Epithelial cell of proximal tubule (primary cell): ENCODE results near the gene LAMTOR5. TPM values are rescaled to one million over a fixed set of nuclear protein-coding genes. Genes with fewer than 3 reads are reported as not detected.

Experiments used
- DNase-seq: peaks from one replicate; pipeline ENCODE4 v3.0.0-alpha.2; 2011; ENCODE audit warnings: low read depth
- H3K4me3 ChIP-seq: 2 replicates; pipeline ENCODE4 v1.5.1; 2011; ENCODE audit warnings: low read depth, mild to moderate bottlenecking, low read length
- total RNA-seq: library from RNA; depleted of rRNA; stranded (reverse); fragments of >200 nt; gene quantifications from 2 replicates; pipeline ENCODE4 v1.2.3, GENCODE V29; 2015
- TF ChIP-seq, protein P1 (sequence below): conservative IDR thresholded peaks from 2 replicates; pipeline ENCODE4 v1.5.1; 2012; ENCODE audit warnings: low read depth, mild to moderate bottlenecking, low read length

LAMTOR5 gene
- total RNA-seq, 1 donor from 2014 or later, result 206 TPM

DNA sequence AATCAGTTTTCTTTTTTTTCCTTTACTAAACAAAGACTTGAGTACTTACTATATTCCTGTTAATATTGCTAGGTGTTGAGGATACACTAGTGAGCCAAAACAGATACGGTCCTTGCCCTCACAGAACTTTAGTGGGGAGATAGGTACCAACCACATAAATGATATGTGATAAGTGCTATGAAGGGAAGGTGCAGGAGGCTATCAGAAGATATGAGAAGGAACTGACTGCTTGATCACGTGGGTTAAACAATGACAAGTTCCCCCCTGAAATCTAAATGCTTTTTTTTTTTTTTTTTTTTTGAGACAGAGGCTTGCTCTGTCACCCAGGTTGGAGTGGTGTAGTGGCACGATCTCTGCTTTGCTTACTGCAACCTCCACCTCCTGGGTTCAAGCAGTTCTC lies 43.3 kb downstream of the LAMTOR5 start:
- no peak overlapping the region for H3K4me3 ChIP-seq
- no peak for DNase-seq
- TF ChIP-seq, protein P1, sequence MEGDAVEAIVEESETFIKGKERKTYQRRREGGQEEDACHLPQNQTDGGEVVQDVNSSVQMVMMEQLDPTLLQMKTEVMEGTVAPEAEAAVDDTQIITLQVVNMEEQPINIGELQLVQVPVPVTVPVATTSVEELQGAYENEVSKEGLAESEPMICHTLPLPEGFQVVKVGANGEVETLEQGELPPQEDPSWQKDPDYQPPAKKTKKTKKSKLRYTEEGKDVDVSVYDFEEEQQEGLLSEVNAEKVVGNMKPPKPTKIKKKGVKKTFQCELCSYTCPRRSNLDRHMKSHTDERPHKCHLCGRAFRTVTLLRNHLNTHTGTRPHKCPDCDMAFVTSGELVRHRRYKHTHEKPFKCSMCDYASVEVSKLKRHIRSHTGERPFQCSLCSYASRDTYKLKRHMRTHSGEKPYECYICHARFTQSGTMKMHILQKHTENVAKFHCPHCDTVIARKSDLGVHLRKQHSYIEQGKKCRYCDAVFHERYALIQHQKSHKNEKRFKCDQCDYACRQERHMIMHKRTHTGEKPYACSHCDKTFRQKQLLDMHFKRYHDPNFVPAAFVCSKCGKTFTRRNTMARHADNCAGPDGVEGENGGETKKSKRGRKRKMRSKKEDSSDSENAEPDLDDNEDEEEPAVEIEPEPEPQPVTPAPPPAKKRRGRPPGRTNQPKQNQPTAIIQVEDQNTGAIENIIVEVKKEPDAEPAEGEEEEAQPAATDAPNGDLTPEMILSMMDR, result no peak

DNA sequence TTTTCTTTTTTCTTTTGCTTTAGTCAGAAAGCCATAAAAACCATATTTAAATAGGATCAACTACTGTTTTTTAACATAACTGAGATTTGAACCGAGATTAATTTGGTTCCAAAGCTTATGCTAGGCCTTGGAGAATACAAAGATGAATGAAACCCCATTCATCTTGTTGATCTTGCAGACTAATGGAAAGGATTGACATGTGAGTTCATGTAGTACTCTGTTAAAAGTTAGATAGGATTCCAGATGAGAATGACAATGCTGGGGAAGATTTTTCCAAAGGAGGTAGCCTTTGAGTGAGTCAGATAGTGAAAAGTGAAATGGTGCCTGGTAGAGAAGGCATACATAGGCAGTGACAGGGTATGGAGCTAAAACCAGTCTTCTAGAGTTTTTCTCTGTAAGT lies 45.6 kb downstream of the LAMTOR5 start:
- no peak overlapping the region for H3K4me3 ChIP-seq
- TF ChIP-seq, protein P1, result no peak
- DNase-seq, result no peak

DNA sequence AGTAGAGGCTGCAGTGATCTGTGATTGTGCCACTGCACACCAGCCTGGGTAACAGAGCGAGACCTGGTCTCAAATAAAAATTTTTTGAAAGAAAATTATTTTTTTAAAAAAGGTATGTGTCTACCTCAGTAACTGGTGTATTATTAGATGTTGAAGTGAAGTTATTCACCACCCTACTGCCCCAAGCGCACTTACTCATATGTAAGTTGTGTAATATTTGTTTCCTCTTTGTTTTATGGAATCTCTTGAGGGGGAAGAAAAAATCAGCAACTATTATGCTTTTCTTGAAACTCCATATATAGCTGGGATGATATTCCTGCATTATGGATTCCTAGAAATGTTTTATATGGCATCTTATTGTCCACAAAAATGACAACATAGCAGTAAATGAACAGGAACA lies 47.1 kb downstream of the LAMTOR5 start:
- TF ChIP-seq, protein P1, result no peak
- DNase-seq, result no peak
- H3K4me3 ChIP-seq, result no peak overlapping the region

DNA sequence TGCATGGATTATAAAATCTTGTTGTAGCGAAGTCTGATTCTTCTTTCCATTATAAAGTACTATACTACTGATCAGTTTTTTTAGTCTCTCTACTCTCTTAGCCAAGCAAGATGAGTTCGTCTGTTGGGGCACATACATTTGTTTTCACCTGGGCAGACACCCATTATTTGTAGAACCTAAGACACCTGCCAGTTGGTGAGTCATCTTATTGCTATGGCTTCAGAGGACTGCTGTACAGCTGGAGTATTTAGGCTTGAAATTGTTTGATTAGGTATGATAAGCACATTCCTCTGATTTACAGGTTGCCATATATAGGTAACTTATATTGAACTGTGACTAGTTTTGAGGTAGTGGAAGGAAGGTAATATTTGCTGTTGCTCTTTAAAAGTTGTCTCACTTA lies 51.1 kb downstream of the LAMTOR5 start:
- H3K4me3 ChIP-seq, result no peak overlapping the region
- TF ChIP-seq, protein P1, result no peak
- DNase-seq, result no peak

DNA sequence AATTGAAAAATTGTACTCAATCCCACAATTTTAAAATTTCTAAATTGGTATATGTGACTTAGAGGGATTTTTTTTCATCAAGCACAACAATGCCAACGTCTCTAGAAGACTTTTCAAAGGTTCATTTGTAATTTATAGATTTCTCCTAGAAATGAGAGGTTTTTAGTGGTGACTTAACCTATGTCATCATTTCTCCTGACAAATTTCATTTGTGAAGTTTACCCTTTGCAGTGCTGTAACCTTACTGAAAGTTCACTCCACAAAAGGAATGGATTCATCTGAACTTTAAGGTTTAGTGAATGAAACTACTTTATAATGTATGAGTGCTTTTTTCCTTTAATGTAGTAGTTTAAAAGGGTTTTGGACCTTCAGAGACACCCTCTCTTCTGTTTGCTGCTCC lies 52.2 kb downstream of the LAMTOR5 start:
- no peak overlapping the region for H3K4me3 ChIP-seq

More for the DNA sequence above, 52.2 kb downstream of the LAMTOR5 start:
- no peak for DNase-seq
- TF ChIP-seq, protein P1, result no peak

Other genes starting within 250 kb of the LAMTOR5 start
- gene KCNC4, start 197.4 kb downstream of the LAMTOR5 start, total RNA-seq, result 2.1 and 4.2 TPM in 2 replicates
- 19.9 and 24.2 TPM in 2 replicates for gene RBM15, start 68.3 kb downstream of the LAMTOR5 start, total RNA-seq
- gene SLC16A4, start 16.7 kb downstream of the LAMTOR5 start, total RNA-seq, result 9.2 and 12.4 TPM in 2 replicates
- not detected in 2 replicates for gene PROK1, start 43.5 kb upstream of the LAMTOR5 start, total RNA-seq
- not detected in 2 replicates for gene KCNA10, start 111.5 kb upstream of the LAMTOR5 start, total RNA-seq
- gene KCNA2, start 198.7 kb upstream of the LAMTOR5 start, total RNA-seq, result not detected in 2 replicates